ENCODE measurements around the gene CBL. TPM values are rescaled to one million over a fixed set of nuclear protein-coding genes. Genes with fewer than 3 reads are reported as not detected.

The CBL gene
- polyA plus RNA-seq, 2 of the 4 experiments (the other 2 are of a cell fraction) = 6.0 to 14.1 TPM

GRCh38 chr11:119303227-119303718 is 97.1 kb downstream of the CBL start:
- POLR2A ChIA-PET = no interaction called here
- TF ChIP-seq JUNB (IDR thresholded peaks at IDR 0.05) (no peak), PBX3 (IDR thresholded peaks at IDR 0.05) (no peak), HOXA7 (CRISPR knock-in tag; IDR thresholded peaks at IDR 0.05) (no peak), CBX8 (IDR thresholded peaks at IDR 0.05) (no peak), GATA3 (IDR thresholded peaks at IDR 0.05; ENCODE audit: borderline replicate concordance) (no peak), MYC (IDR thresholded peaks at IDR 0.05; ENCODE audit: borderline replicate concordance, low read length) (no peak), TP53 (CRISPR knock-in tag; IDR thresholded peaks at IDR 0.05) (no peak), ZFP36 (IDR thresholded peaks at IDR 0.05; ENCODE audit: borderline replicate concordance, partially characterized antibody) (no peak), USF2 (IDR thresholded peaks at IDR 0.05) (no peak), HDAC2 (IDR thresholded peaks at IDR 0.05) (no peak), KDM5A (IDR thresholded peaks at IDR 0.05) (no peak), JUN (IDR thresholded peaks at IDR 0.05) (no peak), CHD4 (IDR thresholded peaks at IDR 0.05; ENCODE audit: borderline replicate concordance) (no peak), CEBPB (IDR thresholded peaks at IDR 0.05) (no peak)

GRCh38 chr11:119305556-119306372 is 99.6 kb downstream of the CBL start:
- no peaks in the 10 kb centered on the region for H3K9me3 ChIP-seq
- ATAC-seq (no peak), FAIRE-seq (no peak), DNase-seq (ENCODE audit: low read depth in 1 of 2, low spot score in 1 of 2) (no peak)
- no peak overlapping the region for H3K4me2 ChIP-seq
- no peaks in the 10 kb centered on the region for H3K4me1 ChIP-seq
- H3K4me3 ChIP-seq = no peak overlapping the region
- CTCF ChIA-PET = interaction anchor here (1.2 to 6.9 kb wide), 3 partner anchors 17 to 22 kb away, joined by 3 to 43 read pairs (median 3); no protein-coding TSS in a partner anchor
- POLR2A ChIA-PET = no interaction called here
- no peak overlapping the region for H3K27ac ChIP-seq
- WGBS (ENCODE audit: missing lambda C conversion rate) = 91% methylated on average over 7 of the region's 7 CpGs
- no peak for TF ChIP-seq ZFP36 (IDR thresholded peaks at IDR 0.05; ENCODE audit: borderline replicate concordance, partially characterized antibody)
- no peak for TF ChIP-seq RARB (CRISPR knock-in tag; IDR thresholded peaks at IDR 0.05)
- no peak for TF ChIP-seq JUNB (IDR thresholded peaks at IDR 0.05)
- TF ChIP-seq HMGXB4 (CRISPR knock-in tag; IDR thresholded peaks at IDR 0.05; ENCODE audit: borderline replicate concordance) = no peak
- no peak for TF ChIP-seq EHMT2 (IDR thresholded peaks at IDR 0.05; ENCODE audit: low read depth)
- no peak for TF ChIP-seq NR3C1 (IDR thresholded peaks at IDR 0.05)
- no peak for TF ChIP-seq NFE2L2 (conservative IDR thresholded peaks at IDR 0.05; ENCODE audit: low read length)
- no peak for TF ChIP-seq KDM1A (IDR thresholded peaks at IDR 0.05; ENCODE audit: low read depth)
- no peak for TF ChIP-seq POLR2AphosphoS2 (conservative IDR thresholded peaks at IDR 0.05; ENCODE audit: low read length)

More at GRCh38 chr11:119303227-119303718, 97.1 kb downstream of the CBL start:
- no peak for DNase-seq (ENCODE audit: low read depth in 1 of 2, low spot score in 1 of 2)
- Histone ChIP-seq H3K4me2 (no peak overlapping the region), H3K27ac (no peak overlapping the region), H3K4me3 (no peak overlapping the region), H3K4me1 (no peaks in the 10 kb centered on the region), H3K9me3 (no peaks in the 10 kb centered on the region)
- CTCF ChIA-PET = interaction anchor here (1.0 to 6.9 kb wide), 3 partner anchors 12 to 53 kb away, joined by 4 to 43 read pairs (median 8); no protein-coding TSS in a partner anchor
- 89% methylated on average over 5 of the region's 5 CpGs for WGBS (ENCODE audit: missing lambda C conversion rate)
- FAIRE-seq = no peak
- no peak for ATAC-seq

All from A549 (cell line).